ENCODE results near the gene NINL.

- TF ChIP-seq CTCF (IDR thresholded peaks at IDR 0.05; ENCODE audit: poor library complexity) (no peak), EZH2 (IDR thresholded peaks at IDR 0.05; ENCODE audit: borderline replicate concordance) (no peak), EZH2phosphoT487 (IDR thresholded peaks at IDR 0.05; ENCODE audit: low read depth, severe bottlenecking, unreplicated experiment) (no peak)
Observed at GRCh38 chr20:25485872-25486271, 99.5 kb downstream of the NINL start.
